HUES48 (cell line): ENCODE measurements around the gene ARHGDIA.

ENCODE experiments used
- H3K27ac ChIP-seq: one replicate; pipeline ENCODE4 v1.7.0; 2013; ENCODE audit warnings: low read depth, low read length, inconsistent platforms
- H3K27me3 ChIP-seq: 2 replicates; pipeline ENCODE4 v1.6.1; 2013; ENCODE audit warnings: mild to moderate bottlenecking, low read length; ENCODE audit not compliant: control insufficient read depth, insufficient read depth
- H3K36me3 ChIP-seq: 2 replicates; pipeline ENCODE4 v1.6.1; 2013; ENCODE audit warnings: low read length; ENCODE audit not compliant: control insufficient read depth, insufficient read depth
- H3K4me1 ChIP-seq: 2 replicates; pipeline ENCODE4 v1.6.1; 2013; ENCODE audit warnings: mild to moderate bottlenecking, low read length; ENCODE audit not compliant: control insufficient read depth, insufficient read depth
- H3K4me3 ChIP-seq: 2 replicates; pipeline ENCODE4 v1.5.1; 2013; ENCODE audit warnings: mild to moderate bottlenecking, low read depth, low read length
- H3K9ac ChIP-seq: 2 replicates; pipeline ENCODE4 v1.6.1; 2013; ENCODE audit warnings: mild to moderate bottlenecking, low read depth, low read length, moderate library complexity
- H3K9me3 ChIP-seq: 2 replicates; pipeline ENCODE4 v1.6.1; 2013; ENCODE audit warnings: low read length; ENCODE audit not compliant: control insufficient read depth, insufficient read depth

The ARHGDIA gene

DNA sequence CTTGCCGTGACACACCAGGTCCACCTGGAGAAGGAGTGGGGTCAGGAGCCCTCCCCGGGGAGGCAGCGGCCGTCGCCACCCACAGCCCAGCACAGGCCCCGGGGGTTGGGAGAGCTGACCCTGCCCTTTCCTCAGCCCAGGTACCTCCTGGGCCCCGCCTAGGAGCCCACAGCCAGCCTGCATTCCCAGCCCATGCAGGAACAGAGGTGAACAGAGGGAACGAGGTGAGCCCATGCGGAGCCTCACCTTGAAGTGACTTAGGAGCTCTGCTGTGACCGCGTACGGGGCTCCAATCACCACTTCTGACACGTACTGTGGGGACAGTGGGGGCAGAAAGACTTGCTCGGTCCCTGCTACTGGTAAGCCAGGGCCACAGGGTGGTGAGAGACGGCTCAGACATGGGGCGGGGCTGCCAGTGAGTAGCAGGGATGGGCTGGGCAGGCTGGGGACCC is 34.3 kb upstream of the ARHGDIA start:
- Histone ChIP-seq H3K27ac (no peak overlapping the region), H3K4me1 (0 out of 2 replicates have a peak, but pooled peaks cover 4% of the 10 kb centered on the region), H3K4me3 (no peak overlapping the region), H3K9ac (no peak overlapping the region), H3K36me3 (peaks cover 11% of the 10 kb centered on the region), H3K9me3 (no peaks in the 10 kb centered on the region), H3K27me3 (peaks cover 24% of the 10 kb centered on the region)

- Histone ChIP-seq H3K36me3 (peaks cover 17% of the 10 kb centered on the region), H3K4me1 (no peaks in the 10 kb centered on the region), H3K9ac (no peak overlapping the region), H3K27me3 (peaks cover 24% of the 10 kb centered on the region), H3K9me3 (no peaks in the 10 kb centered on the region), H3K4me3 (no peak overlapping the region), H3K27ac (no peak overlapping the region)
These were observed 33.7 kb upstream of the ARHGDIA start for GRCh38 chr17:81904600-81905423.

GRCh38 chr17:81903896-81904599 is 32.9 kb upstream of the ARHGDIA start:
- Histone ChIP-seq H3K4me3 (no peak overlapping the region), H3K27me3 (peaks cover 24% of the 10 kb centered on the region), H3K36me3 (peaks cover 25% of the 10 kb centered on the region), H3K9ac (no peak overlapping the region), H3K4me1 (no peaks in the 10 kb centered on the region), H3K9me3 (no peaks in the 10 kb centered on the region), H3K27ac (no peak overlapping the region)

- H3K9ac ChIP-seq, result no peak overlapping the region
- H3K36me3 ChIP-seq, result peaks cover 29% of the 10 kb centered on the region
- peaks cover 24% of the 10 kb centered on the region for H3K27me3 ChIP-seq
- H3K9me3 ChIP-seq, result no peaks in the 10 kb centered on the region
- H3K27ac ChIP-seq, result no peak overlapping the region
- no peaks in the 10 kb centered on the region for H3K4me1 ChIP-seq
- no peak overlapping the region for H3K4me3 ChIP-seq
These were observed 32.3 kb upstream of the ARHGDIA start for GRCh38 chr17:81903415-81903831.

GRCh38 chr17:81902653-81903414 is 31.7 kb upstream of the ARHGDIA start:
- Histone ChIP-seq H3K4me1 (no peaks in the 10 kb centered on the region), H3K4me3 (peak overlapping the region; percentile 54; the same call in 1 of the 2 replicates), H3K27me3 (peaks cover 24% of the 10 kb centered on the region), H3K9ac (no peak overlapping the region), H3K36me3 (peaks cover 30% of the 10 kb centered on the region), H3K27ac (no peak overlapping the region), H3K9me3 (no peaks in the 10 kb centered on the region)

GRCh38 chr17:81902023-81902652 is 31.0 kb upstream of the ARHGDIA start, which contains the start of gene NPB:
Gene NPB, plus strand, starts transcription at chr17:81902238. Its CDS starts 40 bp downstream, at chr17:81902278.
- H3K4me1 ChIP-seq, result no peaks in the 10 kb centered on the region
- no peak within 1 kb of the TSS for H3K27ac ChIP-seq
- H3K9me3 ChIP-seq, result no peaks in the 10 kb centered on the region
- no peak within 1 kb of the TSS for H3K9ac ChIP-seq
- H3K36me3 ChIP-seq, result peaks cover 36% of the 10 kb centered on the region
- H3K4me3 ChIP-seq, result peak within 1 kb of the TSS; percentile 54; the same call in 1 of the 2 replicates
- H3K27me3 ChIP-seq, result peaks cover 24% of the 10 kb centered on the region

DNA sequence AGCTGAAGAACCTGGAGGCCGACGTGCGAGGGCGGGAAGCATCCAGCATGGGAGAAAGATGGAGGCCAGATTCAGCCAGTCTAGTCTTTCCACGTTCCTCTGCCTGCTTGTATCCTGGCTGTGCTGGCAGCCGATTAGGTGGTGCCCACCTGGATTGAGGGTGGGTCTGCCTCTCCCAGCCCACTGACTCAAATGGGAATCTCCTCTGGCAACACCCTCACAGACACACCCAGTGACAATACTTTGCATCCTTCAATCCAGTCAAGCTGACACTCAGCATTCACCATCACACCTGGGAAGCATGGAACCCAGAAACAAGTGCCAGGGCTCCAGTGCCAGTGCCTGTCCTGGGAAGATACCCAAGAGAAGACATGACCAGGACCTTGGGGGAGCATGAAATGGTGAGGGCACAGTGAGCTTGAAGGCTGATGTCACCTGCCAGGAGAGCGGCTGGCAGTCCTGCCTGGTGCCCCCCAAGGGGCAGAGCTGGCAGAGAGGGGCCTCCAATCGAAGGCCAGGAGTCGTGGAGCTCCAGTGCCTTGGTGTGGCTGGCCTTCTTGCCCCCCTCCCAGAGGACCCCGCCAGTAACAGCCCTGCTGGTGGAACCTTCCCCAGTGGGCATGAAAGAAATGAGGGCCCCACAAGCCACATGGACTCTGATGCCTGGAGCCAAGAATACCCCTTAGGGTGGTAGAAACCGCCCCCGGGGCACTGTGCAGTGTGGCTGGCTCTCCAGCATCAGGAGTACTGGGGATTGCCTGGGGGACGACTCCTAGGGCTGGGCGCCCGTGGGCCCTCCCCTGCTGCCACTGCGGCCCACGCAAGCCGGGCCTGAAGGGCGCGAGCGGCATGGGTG is 30.3 kb upstream of the ARHGDIA start:
- no peak overlapping the region for H3K27ac ChIP-seq
- no peaks in the 10 kb centered on the region for H3K4me1 ChIP-seq
- H3K9me3 ChIP-seq, result no peaks in the 10 kb centered on the region
- H3K27me3 ChIP-seq, result peaks cover 24% of the 10 kb centered on the region
- H3K36me3 ChIP-seq, result peaks cover 41% of the 10 kb centered on the region
- no peak overlapping the region for H3K9ac ChIP-seq
- peak overlapping the region; percentile 42; the same call in 1 of the 2 replicates for H3K4me3 ChIP-seq

DNA sequence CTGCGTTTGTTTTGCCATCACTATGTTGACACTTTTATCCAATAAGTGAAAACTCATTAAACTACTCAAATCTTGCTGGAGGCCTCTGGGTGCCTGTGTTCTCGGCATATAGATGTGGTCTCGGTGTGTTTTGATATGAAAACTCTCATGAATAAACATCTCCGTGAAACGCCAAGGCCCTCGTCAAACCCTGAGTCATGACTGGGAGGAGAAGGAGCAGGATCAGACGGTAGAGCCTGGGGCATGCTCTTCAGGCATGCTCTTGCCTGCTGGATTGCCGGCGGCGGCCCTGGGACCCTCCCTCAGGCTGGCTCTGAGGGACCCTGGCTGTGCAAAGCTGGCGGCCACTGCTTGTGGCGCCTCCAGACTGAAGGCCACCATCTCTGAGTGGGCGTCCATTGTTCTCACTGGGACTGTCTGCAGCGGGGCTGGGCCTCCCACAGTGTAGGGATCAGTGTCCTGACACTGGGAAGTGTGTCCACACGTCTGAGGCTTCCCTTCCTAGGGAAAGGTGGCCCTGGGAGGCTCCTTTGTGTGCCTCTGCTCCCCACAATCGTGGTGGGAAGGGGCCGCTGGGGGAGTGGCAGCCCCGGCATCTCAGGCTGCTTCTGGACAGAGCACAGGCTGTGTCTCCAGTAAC is 29.2 kb upstream of the ARHGDIA start:
- Histone ChIP-seq H3K36me3 (peaks cover 49% of the 10 kb centered on the region), H3K9ac (no peak overlapping the region), H3K27me3 (peaks cover 24% of the 10 kb centered on the region), H3K27ac (no peak overlapping the region), H3K4me1 (no peaks in the 10 kb centered on the region), H3K9me3 (no peaks in the 10 kb centered on the region), H3K4me3 (no peak overlapping the region)

- Histone ChIP-seq H3K27ac (no peak overlapping the region), H3K9ac (no peak overlapping the region), H3K4me3 (no peak overlapping the region), H3K9me3 (no peaks in the 10 kb centered on the region), H3K36me3 (peaks cover 53% of the 10 kb centered on the region), H3K27me3 (peaks cover 24% of the 10 kb centered on the region), H3K4me1 (no peaks in the 10 kb centered on the region)
These were observed 28.5 kb upstream of the ARHGDIA start for GRCh38 chr17:81899514-81900166.
